Neutrophil (primary cell): Measurements from ENCODE around the gene RNLS.

Experiments used
- H3K27ac ChIP-seq: fragments of 200-600 bp; sonication (generic); 2 replicates; pipeline ENCODE4 v1.5.1; 2016; ENCODE audit warnings: mild to moderate bottlenecking, moderate library complexity
- H3K27me3 ChIP-seq: fragments of 200-600 bp; sonication (generic); 2 replicates; pipeline ENCODE4 v1.6.0; 2016; ENCODE audit warnings: mild to moderate bottlenecking
- H3K36me3 ChIP-seq: fragments of 200-600 bp; sonication (generic); 2 replicates; pipeline ENCODE4 v1.5.1; 2017
- H3K4me1 ChIP-seq, 2 experiments: fragments of 200-600 bp in 1 of 2; sonication (generic) in 1 of 2; 1 replicate in 1 of 2; 2 replicates in 1 of 2; pipeline versions ENCODE4 v1.5.1 to v1.6.1; 2013 to 2016; ENCODE audit warnings: low read depth in 1 of 2, low read length in 1 of 2, mild to moderate bottlenecking in 1 of 2, moderate library complexity in 1 of 2; ENCODE audit not compliant: control insufficient read depth in 1 of 2, insufficient read depth in 1 of 2
- H3K4me3 ChIP-seq, 2 experiments: fragments of 200-600 bp in 1 of 2; sonication (generic) in 1 of 2; 1 replicate in 1 of 2; 2 replicates in 1 of 2; pipeline ENCODE4 v1.5.1; 2013 to 2016; ENCODE audit warnings: low read depth in 1 of 2, low read length in 1 of 2, mild to moderate bottlenecking in 1 of 2, moderate library complexity in 1 of 2
- H3K9me3 ChIP-seq: fragments of 200-600 bp; sonication (generic); 2 replicates; pipeline ENCODE4 v1.5.1; 2016
- CTCF ChIP-seq: fragments of 200-600 bp; sonication (generic); IDR thresholded peaks from 2 replicates; pipeline ENCODE4 v1.5.1; 2016; ENCODE audit warnings: antibody characterized with exemption

RNLS gene

GRCh38 chr10:88522715-88523114 lies 60.4 kb downstream of the RNLS start:
- Histone ChIP-seq H3K4me1 (no peaks in the 10 kb centered on the region), H3K36me3 (no peaks in the 10 kb centered on the region), H3K27ac (no peak overlapping the region), H3K27me3 (no peaks in the 10 kb centered on the region), H3K4me3 (no peak overlapping the region), H3K9me3 (no peaks in the 10 kb centered on the region)
- no peak for TF ChIP-seq CTCF

DNA sequence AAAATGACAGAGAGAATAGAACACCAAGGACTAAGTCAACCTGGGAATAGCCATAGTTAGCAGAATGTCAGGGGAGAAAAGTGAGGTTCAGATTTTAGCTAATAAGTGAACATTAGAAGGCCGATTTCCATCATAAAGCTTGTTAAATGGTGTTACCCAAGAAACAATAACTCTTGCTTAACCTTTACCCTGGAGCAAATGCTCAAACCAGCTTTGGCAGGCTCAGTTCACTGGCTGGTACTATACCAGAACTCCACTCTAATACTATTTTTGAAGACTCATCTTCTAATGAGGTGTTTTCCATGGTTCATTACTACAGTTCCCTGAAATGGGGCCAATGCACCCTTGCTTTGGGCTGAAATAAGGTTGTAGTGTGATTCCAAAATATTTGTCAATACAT lies 61.3 kb downstream of the RNLS start:
- Histone ChIP-seq H3K36me3 (no peaks in the 10 kb centered on the region), H3K27ac (no peak overlapping the region), H3K4me3 (no peak overlapping the region), H3K27me3 (no peaks in the 10 kb centered on the region), H3K4me1 (no peaks in the 10 kb centered on the region), H3K9me3 (no peaks in the 10 kb centered on the region)
- TF ChIP-seq CTCF, result no peak

DNA sequence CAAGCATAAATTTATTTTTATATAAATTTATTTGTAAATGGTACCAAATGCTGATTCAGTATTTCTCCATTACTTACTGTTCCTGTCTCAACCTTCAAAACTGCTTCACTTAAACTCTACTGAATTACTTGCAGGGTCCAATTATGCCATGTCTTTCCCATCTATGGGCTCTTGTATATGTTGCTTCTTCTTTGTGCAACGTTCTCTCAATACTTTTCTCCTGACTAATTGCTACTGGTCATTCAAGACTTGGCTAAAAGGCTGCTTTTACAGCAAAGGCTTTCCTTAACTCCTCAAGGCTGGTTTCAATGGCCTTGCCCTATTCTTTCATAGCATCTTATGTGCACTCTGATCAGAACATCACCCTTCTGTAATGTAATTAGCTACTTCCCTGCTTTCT lies 67.9 kb downstream of the RNLS start:
- H3K9me3 ChIP-seq, result no peaks in the 10 kb centered on the region
- H3K27me3 ChIP-seq, result no peaks in the 10 kb centered on the region
- H3K4me3 ChIP-seq, result no peak overlapping the region
- no peak overlapping the region for H3K27ac ChIP-seq
- H3K36me3 ChIP-seq, result no peaks in the 10 kb centered on the region
- no peak for TF ChIP-seq CTCF
- H3K4me1 ChIP-seq, result no peaks in the 10 kb centered on the region

- no peak overlapping the region for H3K27ac ChIP-seq
- H3K36me3 ChIP-seq, result no peaks in the 10 kb centered on the region
- H3K9me3 ChIP-seq, result no peaks in the 10 kb centered on the region
- H3K4me3 ChIP-seq, result no peak overlapping the region
- no peak for TF ChIP-seq CTCF
- H3K4me1 ChIP-seq, result no peaks in the 10 kb centered on the region
- H3K27me3 ChIP-seq, result no peaks in the 10 kb centered on the region
Observed at GRCh38 chr10:88512599-88512998, 70.5 kb downstream of the RNLS start.

- Histone ChIP-seq H3K27ac (no peak overlapping the region), H3K27me3 (no peaks in the 10 kb centered on the region), H3K4me1 (no peaks in the 10 kb centered on the region), H3K9me3 (no peaks in the 10 kb centered on the region), H3K4me3 (no peak overlapping the region), H3K36me3 (no peaks in the 10 kb centered on the region)
- TF ChIP-seq CTCF, result no peak
Observed at GRCh38 chr10:88508796-88509195, 74.3 kb downstream of the RNLS start.

DNA sequence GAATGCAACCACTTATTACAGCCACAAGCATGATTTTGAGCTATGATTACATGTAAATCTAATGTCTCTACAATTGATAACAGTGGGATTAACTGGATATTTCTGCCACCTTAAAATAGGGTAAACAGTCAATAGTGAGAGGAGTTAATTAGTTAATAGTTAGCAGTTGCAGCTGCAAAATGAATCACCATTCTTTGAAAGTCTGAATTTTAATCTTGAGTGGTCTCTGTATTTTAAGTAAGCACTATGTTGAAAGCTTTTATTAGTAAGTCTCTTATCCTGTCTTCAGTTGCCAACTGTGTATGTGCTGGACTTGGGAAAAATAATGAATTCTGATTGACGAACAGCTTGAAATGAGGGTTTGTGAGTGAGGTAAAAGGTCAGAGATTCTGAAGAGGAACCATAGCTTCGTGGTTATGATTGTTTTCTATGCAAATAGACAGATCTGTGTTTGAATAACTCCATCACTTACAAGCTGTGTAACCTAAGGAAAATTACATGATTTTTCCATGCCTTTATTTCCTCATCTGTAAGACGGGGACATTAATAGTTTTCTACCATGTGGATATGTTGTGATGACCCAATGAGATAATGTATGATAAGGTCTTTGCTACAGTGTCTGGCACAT lies 75.2 kb downstream of the RNLS start:
- no peak for TF ChIP-seq CTCF
- H3K36me3 ChIP-seq, result no peaks in the 10 kb centered on the region
- no peaks in the 10 kb centered on the region for H3K27me3 ChIP-seq
- H3K4me3 ChIP-seq, result no peak overlapping the region
- no peaks in the 10 kb centered on the region for H3K9me3 ChIP-seq
- H3K4me1 ChIP-seq, result no peaks in the 10 kb centered on the region
- H3K27ac ChIP-seq, result no peak overlapping the region
